HG02884 (cell line): ENCODE measurements around the gene CRB3.

Source experiments
- ATAC-seq: cut with Tn5 transposase; IDR thresholded peaks from one replicate; pipeline ENCODE4 v1.9.1; 2021; ENCODE audit warnings: mild to moderate bottlenecking, moderate library complexity; ENCODE audit not compliant: unreplicated experiment

CRB3 gene

DNA sequence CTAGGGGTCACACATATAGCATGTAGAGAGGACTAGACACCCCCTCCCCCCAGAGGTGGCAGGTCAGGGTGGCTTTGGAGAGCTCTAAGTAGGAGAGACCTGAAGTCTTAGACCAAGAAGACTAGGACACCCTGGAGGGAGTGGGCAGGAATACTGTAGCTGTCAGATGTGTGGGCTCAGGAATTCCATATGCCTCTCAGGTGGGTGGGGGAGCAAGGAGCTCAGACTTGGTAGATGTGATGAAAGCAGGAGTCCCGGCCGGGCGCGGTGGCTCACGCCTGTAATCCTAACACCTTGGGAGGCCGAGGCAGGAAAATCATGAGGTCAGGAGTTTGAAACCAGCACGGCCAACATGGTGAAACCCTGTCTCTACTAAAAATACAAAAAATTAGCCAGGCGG lies 1.6 kb downstream of the CRB3 start:
- no peak for ATAC-seq

DNA sequence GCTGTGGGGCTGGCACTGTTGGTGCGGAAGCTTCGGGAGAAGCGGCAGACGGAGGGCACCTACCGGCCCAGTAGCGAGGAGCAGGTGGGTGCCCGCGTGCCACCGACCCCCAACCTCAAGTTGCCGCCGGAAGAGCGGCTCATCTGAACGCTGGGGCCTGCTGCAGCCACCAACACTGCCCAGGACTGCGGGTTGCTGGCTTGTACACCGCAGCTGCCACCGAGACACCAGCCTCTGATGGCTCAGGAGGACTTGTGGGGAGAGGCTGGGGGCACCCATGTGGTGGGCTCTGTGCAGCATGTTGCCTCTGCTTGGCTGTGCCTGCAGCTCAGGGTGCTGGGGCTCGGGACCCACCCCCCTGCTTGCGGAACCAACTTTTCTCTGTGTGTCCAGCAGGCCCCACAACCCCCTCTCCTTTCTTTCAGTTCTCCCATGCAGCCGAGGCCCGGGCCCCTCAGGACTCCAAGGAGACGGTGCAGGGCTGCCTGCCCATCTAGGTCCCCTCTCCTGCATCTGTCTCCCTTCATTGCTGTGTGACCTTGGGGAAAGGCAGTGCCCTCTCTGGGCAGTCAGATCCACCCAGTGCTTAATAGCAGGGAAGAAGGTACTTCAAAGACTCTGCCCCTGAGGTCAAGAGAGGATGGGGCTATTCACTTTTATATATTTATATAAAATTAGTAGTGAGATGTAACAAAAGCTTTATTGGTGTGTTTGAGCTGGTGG lies 2.6 kb downstream of the CRB3 start:
- ATAC-seq, result no peak

DNA sequence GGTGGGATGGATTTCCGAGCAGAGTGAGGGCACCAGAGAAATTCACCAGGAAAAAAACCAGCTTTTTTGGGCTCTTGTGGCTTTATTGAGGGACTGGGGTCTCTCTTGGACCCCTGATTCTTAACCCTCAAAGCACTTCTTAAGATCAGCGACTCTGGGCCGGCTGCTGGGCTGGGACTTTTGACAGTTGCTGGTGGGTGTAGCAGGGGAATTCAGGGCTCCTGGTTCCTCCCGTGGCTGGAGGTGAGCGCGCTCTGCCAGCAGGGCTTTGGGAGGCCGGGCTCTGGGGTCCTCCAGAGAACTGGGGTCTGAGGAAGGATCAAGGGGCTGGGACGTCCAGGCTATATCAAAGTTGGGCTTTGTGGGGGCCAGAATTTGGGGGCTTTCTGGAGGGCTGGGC lies 3.3 kb downstream of the CRB3 start:
- no peak for ATAC-seq

DNA sequence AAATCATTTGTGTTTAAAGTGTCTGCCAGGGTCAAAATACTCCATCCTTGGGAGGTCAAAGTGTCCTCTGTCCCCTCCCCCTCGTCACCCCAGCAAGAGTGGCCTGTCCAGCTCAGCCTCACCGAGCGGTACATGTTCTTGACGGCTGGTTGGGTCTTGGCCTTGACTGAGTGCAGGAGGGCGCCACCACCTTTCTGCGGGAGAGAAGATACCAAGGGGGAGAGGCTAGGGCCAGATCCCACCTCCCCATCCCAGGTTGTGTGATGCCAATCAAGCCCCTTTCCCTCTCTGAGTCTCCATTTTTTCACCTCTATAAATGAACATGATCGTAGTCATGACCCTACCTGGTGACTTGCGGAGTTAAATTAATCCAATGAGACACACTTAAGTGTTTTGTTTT lies 6.1 kb downstream of the CRB3 start:
- ATAC-seq, result no peak

DNA sequence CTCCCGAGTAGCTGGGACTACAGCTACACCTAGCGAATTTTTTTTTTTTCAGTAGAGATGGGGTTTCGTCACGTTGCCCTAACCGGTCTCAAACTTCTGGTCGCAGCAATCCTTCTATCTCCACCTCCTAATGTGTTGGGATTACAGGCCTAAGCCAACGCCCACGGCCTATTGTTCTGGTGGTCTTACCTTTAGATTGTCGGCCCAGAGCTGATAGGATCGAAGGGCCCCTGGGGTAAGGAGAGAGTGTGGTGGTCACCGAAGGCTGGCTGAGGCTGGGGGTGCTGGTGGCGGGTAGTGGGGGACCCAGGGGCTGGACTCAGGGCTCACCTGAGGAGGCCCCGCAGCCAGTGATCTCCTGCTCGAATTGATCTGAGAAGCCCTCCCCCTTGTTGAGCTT lies 7.0 kb downstream of the CRB3 start:
- ATAC-seq, result no peak

DNA sequence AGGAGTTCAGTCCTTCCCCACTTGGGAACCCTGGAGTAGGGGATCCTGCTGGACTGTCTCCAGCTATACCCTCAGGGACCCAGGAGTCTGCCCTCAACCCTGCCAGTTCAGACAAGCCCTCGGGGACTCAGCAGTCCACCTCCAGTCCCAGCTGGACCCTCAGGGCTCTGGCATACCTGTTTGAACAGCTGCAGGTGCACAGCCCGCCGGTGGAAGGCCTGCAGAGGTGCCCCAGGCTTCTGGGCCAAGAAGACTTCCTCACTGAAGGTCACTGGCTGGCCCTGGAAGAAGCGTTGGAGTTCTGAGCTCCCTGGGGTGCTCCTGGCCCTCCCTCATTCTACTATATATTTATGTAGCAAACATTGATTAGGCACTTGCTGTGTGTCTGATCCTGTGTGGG lies 8.6 kb downstream of the CRB3 start:
- ATAC-seq, result no peak

DNA sequence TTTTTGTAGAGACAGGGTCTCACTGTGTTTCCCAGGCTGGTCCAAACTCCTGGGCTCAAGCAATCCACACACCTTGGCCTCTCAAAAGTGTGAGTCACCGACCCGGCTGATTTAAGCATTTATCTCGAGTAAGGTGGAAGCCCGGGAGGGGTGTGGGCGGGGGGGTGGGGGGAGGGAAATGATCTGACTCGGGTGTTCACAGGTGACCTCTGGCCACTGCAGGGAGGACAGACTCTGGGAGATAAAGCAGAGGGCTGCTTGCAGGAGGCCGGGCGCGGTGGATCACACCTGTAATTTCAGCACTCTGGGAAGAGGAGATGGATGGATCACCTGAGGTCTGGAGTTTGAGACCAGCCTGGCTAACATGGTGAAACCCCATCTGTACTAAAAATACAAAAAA lies 9.6 kb downstream of the CRB3 start:
- ATAC-seq, result no peak

DNA sequence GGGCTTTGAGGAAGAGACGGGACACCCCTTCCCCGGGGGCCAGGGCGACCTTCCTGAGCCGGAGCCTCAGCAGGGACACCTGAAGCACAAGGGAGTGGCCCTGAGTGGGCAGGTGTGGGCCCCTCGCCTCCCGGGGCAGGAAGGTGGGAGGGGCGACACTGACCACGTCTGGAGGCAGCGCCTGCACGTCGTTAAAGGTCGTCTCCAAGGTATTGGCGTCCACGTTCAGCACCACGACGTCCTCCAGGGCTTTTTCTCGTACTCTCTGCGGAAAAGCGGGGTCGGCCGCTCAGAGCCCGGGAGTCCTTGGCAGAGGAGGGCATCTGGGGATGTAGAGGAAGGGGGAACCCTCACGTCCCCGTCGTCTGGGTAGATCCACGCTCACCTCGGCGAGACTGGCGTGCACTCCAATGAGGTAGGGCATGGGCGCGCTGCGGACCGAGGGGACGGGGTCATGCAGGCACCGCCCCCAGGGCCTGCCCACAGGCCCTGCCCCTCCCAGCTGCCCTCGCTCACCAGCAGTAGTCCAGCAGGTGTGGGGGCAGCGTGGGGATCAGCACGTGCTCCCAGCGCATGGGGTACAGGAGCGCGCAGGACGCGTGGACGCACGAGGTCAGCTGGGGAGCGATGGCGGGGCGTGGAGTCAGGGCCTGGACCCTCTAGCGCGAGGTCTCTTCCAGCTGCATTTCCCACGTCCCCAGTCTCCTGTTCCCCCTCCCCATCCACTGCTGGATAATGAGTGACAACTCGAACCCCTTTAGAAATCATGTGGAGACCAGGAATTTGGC lies 11.4 kb downstream of the CRB3 start:
- ATAC-seq, result no peak

DNA sequence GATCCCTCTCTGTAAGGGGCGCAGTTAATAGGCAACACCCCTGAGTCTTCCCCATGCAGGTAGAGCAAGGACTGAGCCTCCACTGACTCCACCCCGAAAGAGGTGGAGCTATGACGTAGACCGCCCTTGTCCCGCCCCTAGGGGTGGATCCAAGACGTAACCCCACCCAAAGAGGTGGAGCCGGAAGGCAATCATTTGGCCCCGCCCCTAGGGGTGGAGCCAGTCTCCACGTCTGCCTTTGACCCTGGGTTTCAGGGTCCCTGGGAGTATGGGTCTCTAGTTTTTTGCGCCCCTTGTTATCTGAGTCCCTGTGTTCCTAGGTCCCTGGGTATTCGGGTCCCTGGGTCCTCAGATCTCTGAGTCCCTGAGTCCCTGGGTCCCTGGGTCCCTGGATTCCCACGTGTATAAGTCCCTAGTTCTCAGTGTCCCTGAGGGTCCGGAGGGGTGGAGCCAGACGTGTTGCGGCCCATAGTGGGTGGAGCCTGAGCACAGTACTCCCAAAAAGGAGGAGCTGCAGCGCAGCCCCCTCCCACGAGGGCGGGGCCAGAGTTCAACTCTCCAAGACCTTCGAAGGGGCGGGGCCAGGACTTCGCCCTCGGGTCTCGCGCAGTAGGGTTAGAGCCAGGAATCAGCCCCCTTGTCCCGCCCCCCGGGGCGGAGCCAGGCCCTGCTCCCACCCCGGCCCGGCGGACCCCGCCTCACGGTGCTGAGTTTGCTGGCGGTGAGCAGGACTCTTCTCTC lies 12.3 kb downstream of the CRB3 start:
- no peak for ATAC-seq

DNA sequence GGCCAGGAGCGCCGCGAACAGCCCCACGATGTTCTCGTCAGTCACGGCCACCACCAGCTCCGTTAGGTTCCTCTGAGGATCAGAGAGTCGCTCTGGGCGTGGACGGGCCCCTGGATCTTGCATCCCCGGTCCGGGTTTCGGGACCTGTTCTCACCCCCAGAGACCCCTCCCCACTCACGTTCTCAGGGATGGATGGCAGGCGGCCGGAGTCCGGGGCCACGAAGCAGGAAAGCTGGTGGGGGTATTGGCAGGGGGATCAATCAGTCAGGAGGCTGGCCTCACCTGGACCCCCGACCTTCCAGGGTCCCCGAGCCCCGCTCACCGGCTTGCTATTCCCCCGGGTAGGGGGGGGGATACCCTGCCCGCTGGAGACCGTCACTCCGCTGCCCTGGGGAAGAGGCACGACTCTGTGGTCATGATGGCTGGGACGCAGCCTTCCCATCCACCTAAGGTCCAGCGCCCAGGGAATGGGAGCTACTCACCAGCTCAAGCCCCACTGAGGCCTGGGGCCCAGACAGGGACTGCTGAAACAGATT lies 12.9 kb downstream of the CRB3 start:
- ATAC-seq, result no peak

DNA sequence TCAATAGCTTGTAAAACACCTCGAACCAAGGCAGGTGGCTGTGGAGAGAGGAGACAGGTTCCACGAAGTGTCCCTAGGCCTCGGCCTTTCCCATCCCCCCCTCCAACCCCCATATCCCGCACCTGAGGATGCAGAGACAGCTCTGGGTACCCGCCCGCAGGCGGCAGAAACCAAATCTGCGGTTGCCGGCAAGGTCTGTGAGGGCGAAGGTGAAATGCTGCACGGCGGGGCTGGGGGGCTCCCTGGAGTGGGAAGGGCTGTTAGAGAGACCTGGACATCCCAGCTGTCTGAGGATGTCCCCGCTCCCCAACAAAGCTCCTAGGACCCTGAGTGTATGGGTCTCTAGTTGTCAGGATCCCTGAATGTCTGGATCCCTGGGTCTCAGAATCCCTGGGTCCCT lies 14.7 kb downstream of the CRB3 start:
- ATAC-seq, result no peak

DNA sequence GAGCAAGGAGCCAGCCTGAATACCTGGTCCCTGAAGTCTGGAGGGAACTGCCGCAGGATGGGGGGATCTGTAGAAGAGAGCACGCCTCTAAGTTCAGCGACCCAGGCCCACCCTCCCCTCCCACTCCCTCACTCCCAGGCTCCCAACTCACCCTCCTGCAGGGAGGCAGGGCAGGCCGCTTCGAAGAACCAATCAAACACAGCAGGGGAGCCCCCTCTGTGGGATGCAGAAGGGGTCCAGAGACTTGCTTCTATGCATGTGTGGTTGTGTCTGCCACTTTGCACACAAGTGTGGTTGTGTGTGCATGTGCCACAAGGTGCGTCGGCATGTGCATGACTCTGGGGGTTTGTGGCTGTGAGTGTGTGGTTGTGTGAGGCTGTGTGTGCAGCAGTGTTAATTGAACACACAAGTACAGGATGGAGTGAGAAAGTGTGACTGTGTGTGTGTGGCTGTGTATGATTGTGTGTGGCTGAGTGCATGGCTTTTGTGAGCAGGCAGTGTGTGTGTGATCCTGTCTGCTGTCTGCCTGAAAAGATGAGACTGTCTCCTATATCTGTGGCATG lies 15.8 kb downstream of the CRB3 start:
- ATAC-seq, result no peak

DNA sequence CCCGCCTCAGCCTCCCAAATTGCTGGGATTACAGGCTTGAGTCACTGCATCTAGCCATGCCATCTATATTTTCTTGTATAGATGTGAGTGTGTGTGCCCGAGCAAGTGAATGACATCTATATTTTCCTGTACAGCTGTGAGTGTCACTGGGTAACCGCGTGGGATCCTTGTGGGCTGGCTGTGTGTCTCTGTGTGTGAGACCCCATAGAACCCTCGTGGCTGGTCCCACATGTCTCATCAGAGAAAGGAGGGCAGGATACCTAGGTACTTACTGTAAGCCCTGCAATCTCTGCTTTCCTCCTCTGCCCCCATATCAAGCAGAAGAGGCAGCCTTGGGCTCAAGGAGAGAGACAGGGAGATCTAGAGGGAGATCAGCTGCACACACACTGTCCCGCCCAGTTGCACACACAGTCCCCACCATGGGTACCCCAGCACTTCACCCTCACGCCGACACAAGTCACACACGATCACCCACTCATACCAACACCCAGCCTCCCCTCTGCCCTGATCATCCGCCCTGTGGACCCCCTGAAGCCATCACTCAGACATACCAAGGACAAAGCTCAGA lies 16.9 kb downstream of the CRB3 start:
- peak; percentile 14 for ATAC-seq

DNA sequence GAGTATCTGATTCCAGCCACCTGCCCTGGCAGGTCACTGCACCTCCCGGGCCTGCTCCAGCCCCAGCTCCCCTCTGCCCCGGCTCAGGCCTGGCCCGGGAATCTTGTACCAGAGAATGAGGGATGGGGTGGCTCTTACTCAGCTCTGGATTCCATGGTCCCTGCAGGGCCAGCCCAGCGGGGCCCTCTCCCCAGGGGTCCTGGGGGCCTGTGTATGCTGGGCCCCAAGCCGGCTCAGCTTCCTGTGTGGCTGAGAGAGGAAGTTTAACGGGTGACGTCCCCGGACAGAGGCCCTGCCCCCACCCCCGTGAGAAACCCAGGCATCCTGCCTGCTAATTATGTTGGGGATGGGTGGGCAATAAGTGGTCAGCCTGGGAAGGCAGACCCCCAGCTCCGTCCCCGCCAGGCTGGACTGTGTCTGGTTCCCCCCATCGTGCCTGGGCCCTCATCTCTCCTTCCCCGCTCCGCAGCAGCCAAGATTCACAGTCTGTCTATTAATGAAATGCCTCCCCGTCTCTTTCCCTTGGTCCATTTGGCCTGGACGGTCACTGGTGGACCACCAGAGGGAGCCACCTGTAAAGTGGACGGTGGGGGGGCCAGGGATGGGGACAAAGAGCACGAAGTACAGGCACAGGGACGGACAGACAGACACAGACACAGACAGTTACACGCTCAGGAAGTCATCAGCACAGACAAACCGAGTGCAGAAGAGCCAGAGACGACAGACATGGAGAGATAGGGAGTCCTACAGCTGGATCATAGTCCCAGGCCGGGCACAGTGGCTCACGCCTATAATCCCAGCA lies 17.7 kb downstream of the CRB3 start, which contains the start of gene DENND1C:
TSS of gene DENND1C (minus strand) at position 247 of the 802 bp plus-strand sequence. CDS start at position 155, 92 bp downstream.
- peak; percentile 52 for ATAC-seq

DNA sequence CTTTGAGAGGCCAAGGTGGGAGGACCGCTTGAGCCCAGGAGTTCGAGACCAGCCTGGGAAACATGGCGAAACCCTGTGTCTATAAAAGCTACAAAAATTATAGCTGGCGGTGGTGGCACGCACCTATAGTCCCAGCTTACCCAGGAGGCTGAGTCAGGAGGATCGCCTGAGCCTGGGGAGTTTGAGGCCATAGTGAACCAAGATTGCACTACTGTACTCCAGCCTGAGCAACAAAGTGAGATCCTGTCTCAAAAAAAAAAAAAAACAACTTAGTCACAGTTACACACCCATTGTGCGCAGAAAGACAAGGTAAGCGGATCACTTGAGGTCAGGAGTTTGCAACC lies 18.2 kb downstream of the CRB3 start:
- no peak for ATAC-seq

DNA sequence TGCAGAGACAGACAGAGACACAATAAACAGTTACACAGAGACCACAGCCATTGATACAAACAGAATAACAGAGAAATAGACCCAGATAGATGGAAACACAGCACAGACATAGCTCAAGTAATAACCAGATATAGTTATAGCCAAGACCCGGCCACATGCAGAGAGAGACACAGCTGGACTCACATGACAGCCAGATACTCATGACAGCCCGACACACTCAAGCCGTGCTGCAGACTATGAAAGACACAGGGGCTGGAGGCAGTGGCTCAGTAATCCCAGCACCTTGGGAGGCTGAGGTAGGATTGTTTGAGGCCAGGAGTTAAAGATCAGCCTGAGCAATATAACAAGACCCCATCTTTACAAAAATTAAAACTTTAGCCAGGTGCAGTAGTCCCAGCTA lies 19.2 kb downstream of the CRB3 start:
- no peak for ATAC-seq

DNA sequence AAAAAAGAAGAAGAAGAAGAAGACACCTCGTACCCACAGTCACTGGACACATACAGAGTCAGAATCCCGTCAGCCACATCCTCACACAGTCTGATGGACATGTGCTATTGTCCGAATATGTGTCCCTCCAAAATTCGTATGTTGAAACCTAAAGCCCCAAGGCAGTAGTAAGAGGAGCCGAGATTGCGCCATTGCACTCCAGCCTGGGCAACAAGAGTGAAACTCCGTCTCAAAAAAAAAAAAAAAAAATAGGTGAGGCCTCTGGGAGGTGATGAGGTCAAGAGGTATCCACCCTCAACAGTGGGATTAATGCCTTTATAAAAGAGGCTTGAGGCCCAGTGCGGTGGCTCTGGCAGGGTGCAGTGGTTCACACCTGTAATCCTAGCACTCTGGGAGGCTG lies 20.2 kb downstream of the CRB3 start:
- no peak for ATAC-seq

DNA sequence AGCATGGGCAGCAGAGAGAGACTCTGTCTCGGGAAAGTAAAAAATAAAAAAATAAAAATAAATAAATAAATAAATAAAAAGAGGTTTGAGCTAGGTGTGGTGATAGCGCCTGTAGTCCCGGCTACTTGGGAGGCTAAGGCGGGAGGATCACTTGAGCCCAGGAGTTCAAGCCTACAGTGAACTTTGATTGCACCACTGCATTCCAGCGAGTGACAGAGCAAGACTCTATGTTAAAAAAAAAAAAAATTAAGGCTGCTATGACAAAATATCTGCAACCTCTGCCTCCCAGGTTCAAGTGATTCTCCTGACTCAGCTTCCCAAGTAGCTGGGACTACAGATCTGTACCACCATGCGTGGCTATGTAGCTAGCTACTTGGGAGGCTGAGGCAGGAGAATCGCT lies 20.8 kb downstream of the CRB3 start:
- no peak for ATAC-seq

DNA sequence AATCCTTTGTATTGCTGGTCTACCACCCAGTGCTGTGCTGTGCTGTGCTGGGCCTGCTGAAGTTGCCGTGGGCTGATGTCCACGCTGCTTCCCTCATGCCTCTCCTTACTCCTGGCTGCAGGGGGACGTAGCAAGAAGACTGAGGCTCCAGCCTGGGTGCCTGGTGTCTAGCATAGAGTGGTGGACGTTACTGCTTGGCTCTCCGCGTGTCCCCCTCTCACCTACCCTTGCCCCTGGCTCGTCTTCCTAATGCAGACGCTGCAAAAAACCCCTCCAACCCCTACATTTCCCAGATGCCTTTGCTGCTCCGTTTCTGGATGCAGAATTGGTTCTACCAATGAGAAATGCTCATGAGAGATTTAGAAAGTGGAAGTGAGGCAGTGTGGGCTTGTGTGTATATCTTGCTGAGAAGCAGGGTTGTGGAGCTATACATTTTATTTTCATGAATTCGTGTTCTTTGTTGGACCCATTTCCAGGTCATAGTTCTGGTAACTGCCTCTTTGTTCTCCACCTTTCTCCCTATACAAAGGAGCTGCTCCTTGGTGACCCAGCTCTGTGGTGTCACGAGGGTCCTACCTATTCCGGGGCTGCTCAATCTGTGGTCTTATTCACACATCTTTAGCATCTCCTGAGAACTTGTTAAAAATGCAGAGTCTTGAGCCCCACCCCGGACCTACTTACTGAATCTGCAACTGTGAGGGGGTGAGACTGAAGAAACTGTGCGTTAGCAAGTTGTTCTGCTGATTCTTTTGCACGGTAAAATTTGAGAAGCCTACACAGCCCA lies 25.4 kb downstream of the CRB3 start:
- ATAC-seq, result no peak
